GM18526 (cell line): ENCODE data around the gene ALG12.
A peak's percentile ranks its signal among the peaks of the same experiment; 100 is the strongest.

Experiments used
- POLR2A ChIP-seq: IDR thresholded peaks from 3 replicates; pipeline ENCODE4 v1.6.1; 2011; ENCODE audit not compliant: insufficient read length; ENCODE audit errors: extremely low read depth

Gene ALG12

DNA sequence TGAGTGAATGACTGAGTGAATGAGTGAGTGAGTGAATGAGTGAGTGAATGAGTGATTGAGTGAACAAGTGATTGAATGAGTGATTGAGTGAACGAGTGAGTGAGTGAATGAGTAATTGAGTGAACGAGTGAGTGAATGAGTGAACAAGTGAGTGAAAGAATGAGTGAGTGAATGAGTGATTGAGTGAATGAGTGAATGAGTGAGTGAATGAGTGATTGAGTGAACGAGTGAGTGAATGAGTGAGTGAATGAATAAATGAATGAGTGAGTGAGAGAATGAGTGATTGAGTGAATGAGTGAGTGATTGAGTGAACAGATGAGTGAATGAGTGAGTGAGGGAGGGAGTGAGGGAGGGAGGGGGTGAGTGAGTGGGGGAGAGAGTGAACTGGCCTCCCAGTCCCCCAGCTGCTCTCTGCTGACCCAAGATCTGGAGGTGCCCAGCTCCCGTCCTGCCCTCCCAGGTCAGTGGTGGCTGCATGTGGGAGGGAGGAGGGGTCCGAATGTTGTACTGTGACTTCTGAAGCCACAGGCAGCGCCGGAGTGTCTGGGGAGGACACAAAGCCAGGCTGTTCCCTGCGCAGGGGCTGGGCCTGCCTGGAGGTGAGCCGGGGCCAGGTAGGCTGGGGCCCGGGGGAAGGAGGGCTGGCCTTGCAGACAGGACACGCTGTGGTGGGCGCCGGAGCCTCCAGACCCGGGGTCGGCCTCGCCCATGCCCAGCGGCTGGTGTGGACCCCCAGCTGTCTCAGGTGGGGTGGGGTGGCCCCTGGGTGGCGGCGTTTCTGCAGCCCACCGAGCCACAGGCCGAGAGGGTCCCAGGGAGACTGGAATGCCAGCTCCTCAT is 24.5 kb upstream of the ALG12 start:
- no peak for TF ChIP-seq POLR2A

DNA sequence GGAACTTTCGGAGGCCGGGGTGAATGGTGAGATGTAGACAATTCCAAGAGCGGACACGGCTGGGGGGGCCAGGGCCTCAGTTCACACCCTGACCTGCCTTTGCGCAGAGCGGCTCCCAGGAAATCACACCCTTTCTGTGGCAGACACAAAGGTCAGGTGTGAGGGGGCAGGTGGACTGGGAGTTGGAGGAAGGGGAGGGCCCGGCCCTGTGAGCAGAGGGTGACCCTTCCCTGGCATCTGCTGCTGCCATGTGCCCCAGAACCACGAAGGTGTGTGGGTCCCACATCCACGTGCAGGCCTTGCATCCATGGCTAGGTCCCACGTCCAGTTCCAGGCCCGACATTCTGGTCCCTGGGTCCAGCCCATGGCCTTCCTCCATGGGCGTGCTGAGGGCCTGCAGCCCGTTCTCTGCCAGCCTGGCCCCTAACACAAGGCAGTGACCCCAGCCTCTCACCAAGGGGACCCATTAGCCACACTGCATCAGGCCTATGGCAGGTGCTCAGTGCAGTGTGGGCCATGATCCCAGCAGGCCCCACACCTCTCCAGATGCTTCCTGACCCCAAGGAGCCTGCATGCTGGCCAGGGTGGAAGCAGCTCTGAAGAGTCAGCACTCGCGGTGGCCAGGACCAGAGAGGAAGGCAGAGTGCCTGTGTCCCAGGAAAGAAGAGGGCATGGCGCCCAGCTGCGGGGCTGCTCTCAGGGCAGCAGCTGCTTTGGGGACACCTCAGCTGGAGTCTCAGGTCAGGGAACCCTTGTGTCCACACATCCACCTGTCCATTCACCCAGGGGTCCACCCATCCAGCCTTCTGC is 23.5 kb upstream of the ALG12 start:
- no peak for TF ChIP-seq POLR2A

DNA sequence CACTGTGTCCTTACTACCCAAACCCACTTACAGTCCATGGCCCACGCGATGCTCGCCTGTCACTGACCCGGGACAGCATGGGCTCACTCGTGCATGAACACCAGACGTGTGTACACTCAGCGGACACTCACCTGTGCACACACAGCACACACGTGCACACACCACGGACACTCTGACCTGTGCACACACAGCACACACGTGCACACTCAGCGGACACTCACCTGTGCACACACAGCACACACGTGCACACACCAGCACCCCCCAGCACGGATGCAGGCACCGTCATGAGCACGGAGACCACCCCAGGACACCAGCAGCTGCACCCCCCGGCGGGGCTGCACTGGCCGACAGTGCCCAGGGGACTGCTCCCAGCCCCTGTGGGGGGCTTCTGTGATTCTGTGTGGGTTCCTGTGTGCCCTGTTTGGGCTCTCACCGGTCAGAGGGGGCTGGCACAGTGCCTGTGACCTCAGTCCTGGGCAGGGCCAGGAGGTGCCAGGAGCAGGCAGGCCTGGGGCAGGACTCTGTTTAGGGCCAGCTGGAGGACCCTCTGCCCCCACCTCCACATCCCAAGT is 20.4 kb upstream of the ALG12 start:
- TF ChIP-seq POLR2A = no peak

GRCh38 chr22:49937758-49938564 is 19.7 kb upstream of the ALG12 start:
- TF ChIP-seq POLR2A = no peak

- TF ChIP-seq POLR2A = no peak
Measured at GRCh38 chr22:49936973-49937757, 18.9 kb upstream of the ALG12 start.

- peak; percentile 42 for TF ChIP-seq POLR2A
Measured at GRCh38 chr22:49936018-49936972, 18.1 kb upstream of the ALG12 start.

DNA sequence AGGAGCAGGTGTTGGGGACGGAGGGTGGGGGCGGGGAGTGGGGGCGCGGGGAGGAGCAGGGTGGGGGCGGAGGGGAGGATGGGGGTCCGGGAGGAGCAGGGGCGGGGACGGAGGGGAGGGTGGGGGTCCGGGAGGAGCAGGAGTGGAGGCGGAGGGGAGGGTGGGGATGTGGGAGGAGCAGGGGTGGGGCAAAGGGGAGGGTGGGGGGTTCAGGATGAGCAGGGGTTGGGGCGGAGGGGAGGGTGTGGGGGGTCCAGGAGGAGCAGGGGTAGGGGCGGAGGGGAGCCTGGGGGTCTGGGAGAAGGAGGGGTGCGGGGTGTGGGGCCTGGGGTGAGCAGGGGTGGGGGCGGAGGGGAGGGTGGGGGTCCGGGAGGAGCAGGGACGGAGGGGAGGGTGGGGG is 17.3 kb upstream of the ALG12 start:
- no peak for TF ChIP-seq POLR2A

DNA sequence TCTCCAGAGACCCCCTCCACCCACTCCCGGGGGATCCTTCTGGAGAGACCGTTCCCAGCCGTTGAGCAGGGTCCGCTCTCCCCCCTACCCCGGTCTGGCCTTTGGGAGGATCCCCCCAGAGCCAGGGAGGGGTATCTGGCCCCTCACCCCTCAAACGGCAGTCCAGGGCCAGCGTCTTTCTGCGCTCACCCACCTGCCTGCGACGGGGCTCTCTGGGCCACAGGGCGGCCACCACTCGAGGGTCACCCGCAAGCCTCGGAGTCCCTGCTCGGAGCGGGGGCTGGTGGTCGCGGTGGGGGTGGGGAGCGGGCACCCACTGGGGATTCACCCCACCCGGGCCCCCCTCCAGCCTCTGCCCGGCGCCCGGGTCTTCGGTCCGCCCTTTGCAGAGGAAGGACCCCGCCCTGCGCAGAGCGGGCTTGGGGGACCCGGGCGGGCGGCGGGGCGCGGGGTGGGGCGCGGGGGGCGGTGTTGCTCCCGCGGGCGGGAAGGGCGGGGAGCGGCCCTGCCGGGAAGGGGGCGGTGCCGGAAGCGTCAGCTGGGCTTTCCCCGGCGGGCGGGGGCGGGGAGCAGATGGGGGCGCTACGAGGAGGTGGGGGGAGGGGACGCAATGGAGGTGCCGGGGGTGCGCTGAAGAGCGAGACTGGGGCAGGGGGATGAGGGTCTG is 16.8 kb upstream of the ALG12 start:
- no peak for TF ChIP-seq POLR2A

- TF ChIP-seq POLR2A = peak; percentile 11
Measured at GRCh38 chr22:49934160-49934890, 16.1 kb upstream of the ALG12 start.

DNA sequence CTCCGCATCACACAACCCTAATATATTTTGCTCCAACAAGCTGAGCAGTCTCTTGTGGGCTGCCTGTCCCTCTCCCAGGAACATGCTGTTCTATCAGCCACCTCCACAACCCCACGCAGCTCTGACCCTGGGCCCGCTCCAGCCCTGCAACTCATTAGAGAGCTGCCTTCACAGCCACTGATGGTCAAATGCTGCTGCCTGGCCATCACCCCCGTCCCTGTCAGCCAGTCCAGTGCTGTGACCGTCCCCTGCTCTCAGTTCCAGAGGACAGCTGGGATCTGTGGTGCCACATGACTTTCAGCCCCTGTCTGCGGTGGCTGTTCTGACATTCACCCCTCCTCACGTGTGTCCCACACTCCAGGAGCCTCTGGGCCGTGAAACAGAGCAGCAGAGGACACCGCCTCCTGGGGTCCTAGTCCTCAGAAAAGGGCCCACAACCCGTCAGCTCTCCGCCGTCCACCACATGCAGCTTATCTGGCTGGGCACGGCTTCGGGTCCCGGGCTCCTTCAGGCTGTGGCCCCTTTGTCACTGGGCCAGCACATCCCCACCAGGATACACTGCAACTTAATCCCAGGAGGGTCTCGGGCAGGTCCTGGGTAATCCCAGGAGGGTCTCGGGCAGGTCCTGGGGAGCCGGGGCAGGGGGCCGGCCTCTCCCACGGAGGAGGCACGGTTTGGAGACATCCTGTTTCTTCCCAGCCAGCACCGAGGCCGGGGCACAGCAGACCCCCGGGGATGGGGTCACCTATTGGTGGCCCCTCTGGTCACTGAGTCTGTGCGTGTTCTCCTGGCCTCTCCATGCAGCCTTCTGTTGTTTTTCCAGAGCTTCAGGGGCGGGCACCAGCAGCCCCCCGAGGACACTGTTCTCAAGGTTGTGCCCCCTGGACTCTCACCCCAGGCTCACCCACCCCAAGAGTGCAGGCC is 15.3 kb upstream of the ALG12 start:
- TF ChIP-seq POLR2A = no peak

DNA sequence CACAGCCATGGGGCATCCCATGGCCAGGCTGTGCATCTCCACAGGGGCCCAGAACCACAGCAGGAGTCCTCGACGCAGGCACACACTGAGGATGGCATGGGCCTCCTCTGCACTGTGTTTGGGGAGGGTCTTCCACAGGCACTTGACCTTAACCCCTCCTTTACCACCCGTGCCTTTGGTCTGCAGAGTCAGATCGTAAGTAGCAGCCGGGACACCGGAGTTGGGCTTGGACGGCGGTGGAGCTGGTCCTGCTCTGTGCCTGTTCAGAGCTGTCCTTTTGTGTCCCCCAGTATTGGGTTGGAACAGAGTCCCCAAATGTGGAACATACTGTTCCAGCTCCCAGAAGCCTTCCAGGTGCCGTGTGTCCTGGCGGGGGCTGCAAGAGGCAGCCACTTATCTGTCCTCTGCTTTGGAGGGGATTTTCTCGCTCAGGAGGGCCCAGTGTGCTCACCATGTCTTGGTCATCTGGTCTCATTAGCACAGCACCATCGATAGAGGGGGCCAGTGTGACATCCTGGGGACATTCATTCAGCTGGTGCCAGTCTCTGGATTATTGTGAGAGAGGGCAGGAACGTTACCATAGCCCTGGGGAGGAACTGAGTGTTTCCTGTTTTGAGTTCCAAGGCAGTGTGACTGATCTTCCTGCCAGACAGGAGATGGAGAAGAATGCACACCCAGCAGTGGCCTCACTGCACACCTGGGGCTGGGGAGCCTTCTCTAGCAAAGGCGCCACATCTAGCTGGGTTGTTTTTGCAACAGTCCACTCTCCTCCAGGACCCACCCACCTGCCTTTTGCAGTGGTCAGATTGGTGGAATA is 12.6 kb upstream of the ALG12 start:
- no peak for TF ChIP-seq POLR2A
